NOMO-1 treated with DMSO at 0.1 percent for 48 hours (cell line): ENCODE data around the gene RAB17.

Experiments used
- DNase-seq: peaks from one replicate; lab custom pipeline; 2025; ENCODE audit not compliant: unreplicated experiment; lab: John Stamatoyannopoulos, UW

Gene RAB17

DNA sequence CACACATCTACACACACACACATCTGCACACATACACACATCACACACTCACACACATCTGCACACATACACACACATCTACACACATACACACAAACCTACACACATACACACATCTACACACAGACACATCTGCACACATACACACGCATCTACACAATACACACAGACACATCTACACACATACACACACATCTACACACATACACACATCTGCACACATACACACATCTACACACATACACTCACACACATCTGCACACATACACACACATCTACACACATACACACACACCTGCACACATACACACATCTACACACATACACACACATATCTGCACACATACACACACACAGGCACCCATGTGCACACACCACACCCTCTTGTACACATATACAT lies 24.6 kb downstream of the RAB17 start:
- DNase-seq, result no peak

GRCh38 chr2:237564526-237565131 lies 25.9 kb downstream of the RAB17 start:
- no peak for DNase-seq

- no peak for DNase-seq
These were observed 26.7 kb downstream of the RAB17 start for GRCh38 chr2:237563816-237564215.

DNA sequence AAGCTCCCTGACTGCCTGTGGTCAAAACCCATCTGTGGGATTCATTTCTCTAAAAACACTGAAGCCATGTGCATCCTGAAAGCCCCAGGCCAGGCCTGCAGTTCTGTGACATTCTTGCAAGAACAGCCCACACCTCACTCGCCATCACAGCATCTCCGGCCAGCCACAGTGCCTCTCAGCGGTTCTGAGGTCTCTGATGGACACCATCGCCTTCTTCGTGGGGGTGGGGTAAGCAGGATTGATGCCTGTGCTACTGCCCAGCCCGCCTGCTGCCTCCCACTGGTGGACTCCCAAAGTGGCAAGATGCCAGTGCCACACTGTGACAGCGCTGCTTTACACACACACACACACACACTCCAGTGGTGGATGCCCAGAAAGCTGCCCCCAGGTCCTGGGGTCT lies 29.3 kb downstream of the RAB17 start:
- no peak for DNase-seq

GRCh38 chr2:237558961-237559641 lies 31.4 kb downstream of the RAB17 start:
- DNase-seq, result no peak

GRCh38 chr2:237557633-237558015 lies 32.9 kb downstream of the RAB17 start:
- DNase-seq, result no peak

DNA sequence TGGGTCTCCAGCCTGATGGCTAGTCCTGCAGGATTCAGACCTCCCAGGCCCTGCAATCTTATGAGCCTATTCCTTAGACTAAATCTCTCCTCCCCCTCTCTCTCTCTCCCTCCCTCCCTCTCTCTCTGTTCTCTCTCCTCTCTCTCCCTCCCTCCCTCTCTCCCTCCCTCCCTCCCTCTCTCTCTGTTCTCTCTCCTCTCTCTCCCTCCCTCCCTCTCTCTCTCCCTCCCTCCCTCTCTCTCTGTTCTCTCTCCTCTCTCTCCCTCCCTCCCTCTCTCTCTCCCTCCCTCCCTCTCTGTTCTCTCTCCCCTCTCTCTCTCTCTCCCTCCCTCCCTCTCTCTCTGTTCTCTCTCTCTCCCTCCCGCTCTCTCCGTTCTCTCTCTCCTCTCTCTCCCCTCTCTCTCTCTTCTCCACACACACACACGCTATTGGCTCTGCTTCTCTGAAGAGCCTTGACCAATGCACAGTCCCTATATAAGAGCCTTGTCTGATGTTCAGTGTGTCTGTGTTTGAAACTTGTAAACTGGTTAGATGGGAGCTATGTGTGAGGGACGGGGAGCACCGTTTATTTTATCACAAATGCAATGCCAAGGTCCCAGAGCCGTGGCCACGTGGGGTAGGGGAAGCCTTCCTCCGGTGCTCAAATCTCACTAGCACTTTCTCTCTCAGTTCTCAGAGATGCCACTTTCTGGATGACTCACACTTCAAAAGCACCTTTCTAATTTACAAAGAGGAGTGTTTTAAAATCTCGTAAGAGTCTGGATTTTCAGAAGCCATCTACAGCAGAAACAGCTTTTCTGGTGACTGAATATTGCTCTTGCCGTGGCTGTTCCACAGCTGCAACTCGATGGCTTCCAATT lies 33.5 kb downstream of the RAB17 start:
- DNase-seq, result no peak

GRCh38 chr2:237555560-237555959 lies 35.0 kb downstream of the RAB17 start:
- DNase-seq, result no peak

DNA sequence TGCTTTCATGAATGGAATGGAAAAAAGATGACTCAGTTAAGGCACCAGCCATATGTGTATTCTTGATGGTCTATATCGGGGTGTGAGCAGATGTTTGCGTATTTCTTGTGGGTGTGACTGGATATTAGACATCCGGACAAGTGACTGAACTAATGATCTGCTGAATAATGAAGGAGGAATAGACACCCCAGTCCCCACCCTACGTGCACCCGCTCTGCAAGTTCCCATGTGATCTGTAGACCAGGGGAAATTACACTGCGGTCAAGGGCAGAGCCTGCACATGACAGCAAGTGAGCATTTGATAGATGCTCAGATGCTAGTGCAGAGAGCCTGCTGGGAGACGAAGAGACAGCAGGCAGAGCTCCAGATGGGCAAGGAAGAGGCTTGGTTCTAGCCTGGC lies 36.6 kb downstream of the RAB17 start:
- DNase-seq, result no peak

- DNase-seq, result no peak
These were observed 37.6 kb downstream of the RAB17 start for GRCh38 chr2:237552908-237553307.

DNA sequence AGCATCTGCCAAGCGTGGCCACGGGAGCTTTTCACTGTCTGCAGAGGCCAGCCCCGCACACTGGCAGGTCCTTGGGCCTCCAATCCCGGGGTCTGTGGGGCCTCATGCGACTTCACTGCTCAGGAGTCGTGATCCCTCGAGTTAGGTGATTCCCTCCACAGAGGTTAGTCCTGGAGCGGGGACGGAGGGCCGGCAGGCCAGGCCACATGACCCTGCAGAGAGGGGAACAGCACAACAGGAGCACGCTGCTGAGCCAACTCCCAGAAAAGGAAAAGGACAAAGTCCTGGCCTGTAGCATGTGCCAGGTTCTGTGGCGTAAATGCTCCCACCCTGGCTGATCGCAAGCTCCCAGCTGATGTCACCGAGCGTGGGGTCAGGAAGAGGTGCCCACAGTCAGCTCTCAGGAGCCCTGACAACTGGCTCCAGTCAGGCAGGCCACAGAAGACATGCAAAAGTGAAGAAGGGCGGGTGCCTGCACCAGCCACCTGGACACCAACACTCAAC lies 39.4 kb downstream of the RAB17 start:
- DNase-seq, result no peak

DNA sequence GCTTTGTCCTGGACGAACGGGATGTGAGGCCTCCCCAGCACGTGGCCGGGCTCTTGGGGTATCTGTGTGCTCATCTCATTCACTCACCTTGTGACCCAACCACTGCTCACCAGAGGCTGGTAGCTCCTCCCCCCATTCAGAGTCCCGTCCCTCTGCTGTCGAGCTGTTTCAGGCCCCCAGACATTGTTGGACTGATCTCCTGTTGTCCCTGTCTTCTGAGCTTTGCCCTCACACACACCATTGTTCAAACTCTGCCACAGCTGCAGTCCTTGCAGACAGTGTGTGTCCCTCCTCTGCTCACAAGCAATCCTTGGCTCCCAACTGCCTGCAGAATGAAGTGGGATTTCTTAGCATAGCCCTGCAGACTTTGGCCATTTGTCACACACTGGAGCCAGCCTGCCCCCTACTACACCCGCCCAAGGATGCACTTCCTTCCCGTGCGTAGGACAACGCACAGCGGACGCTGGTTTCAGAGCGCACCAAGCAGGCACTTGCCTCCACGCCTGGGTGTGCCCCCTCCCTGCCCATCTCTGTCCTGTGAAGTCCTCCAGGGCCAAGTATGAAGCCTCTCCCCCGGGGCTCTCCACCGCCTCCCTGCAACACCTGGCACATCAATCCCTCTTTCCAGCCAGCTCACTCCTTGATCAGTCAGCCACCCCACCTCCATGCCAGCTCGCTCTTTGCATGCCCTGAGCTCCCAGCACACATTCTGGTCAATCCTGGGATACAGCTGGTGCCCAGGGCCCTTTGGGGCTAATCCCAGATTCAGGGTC lies 40.7 kb downstream of the RAB17 start:
- no peak for DNase-seq

DNA sequence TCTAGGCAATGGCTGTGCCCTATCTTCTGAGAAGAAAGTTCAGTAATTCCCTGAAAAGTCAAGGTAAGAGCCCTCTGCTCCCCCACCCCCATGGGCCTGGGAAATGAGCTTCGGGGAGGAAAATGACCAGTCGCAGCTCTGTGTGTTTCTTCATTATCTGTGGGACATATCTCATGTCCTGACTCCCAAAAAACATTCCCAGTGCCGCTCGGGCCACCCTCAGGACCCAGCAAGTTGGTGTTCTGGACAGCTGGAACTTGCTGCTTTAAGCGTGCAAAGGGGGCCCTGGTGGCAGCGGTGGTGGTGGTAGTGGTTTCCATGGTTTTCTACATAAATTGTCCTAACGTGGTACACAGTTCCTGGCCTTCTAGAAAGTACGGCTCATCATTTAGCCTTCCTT lies 41.3 kb downstream of the RAB17 start:
- DNase-seq, result no peak

DNA sequence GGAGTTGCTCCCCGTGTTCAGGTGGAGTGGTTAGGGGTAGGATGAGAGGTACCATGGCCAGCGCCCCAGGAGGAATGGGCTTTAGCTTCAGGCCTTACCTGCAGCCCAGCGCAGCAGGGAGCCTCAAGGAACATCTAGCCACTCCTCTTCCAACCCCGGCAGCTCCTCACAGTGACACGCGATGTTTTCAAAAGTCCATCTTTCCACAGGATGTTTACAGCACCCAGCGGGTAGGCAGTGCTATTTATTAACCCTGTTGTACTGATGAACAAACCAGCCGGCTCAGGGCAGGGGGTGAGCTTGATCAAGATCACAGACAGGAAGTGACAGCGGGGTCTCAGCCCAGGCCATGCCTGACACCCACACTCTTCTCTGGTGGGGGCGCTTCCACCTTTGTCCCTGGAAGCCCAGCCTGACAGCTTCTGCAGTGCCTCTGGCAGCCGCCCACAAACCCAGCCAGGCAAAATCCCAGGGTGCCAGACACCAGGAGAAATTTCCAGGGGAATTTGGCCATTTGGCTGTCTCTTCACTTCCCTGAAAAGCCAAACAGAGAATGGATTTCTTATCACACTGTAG lies 42.6 kb downstream of the RAB17 start:
- DNase-seq, result no peak

- no peak for DNase-seq
These were observed 43.6 kb downstream of the RAB17 start for GRCh38 chr2:237546876-237547395.

- DNase-seq, result no peak
These were observed 44.3 kb downstream of the RAB17 start for GRCh38 chr2:237546040-237546875.

DNA sequence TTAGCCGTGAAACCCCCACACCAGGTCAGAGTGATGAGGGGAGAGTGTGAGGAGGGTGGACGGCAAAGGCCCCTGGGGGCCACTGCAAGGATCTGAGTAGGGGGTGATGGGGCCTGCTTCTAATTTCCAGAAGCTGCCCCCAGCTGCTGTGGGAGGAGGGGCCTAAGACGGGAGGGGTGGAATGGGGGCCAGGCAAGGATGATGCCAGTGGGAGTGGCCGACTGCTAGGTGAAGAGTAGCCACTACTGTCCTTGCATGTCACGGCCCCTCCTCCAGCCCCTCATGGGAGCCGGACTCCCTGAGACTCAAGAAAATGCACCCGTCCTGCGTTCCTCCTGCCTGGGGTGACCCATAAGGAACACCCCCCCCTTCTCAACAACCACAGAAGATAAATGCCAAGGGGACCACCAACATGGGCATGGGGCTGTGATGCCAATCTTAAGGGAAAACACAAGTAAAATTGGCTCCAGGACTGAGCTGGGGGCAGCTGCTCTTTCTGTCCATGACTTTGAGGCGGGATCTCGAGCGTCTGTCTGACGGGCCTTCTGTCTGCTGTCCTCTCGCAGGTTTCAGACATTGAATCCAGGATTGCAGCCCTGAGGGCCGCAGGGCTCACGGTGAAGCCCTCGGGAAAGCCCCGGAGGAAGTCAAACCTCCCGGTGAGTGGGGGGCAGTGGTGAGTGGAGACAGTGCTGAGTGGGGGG lies 48.4 kb downstream of the RAB17 start:
- DNase-seq, result no peak

DNA sequence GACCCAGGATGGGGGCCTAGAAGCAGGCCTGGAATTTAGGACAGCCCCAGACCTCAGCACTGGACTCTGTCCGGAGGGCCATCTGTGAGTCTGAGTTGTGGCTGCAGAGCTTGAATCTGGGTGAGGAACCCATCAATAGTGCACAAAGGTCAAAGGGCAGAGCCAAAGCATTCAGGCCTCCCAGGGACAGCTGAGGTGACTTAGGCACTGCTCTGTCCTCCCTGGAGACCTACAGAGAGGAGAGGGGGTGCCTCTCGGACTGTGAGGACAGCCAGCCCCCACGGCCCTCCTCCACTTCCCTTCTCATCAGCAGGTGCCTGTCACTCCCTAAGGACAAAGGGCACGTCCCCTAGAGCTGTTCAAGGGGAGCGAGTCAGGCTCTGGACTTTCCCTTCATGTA lies 49.3 kb downstream of the RAB17 start:
- no peak for DNase-seq

DNA sequence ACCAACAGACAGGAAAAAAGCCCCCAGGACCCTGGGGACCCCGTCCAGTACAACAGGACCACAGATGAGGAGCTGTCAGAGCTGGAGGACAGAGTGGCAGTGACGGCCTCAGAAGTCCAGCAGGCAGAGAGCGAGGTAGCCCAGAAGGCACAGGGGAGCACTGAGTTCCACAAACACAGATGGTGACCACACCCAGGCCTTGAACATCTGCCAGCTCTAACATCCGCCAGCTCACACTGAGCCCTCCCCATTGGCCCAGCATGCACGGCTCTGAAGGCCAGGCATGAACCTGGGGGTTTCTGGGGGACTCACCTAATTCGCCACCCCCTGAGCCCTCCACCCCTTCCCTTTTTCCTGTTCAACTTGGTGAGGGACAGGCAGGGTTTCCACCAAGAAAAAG lies 49.7 kb downstream of the RAB17 start:
- no peak for DNase-seq
